Gastroesophageal sphincter (tissue), 3 donors: Measurements from ENCODE around the gene SMIM38.

Experiments
- EP300 ChIP-seq: sonication (generic); formaldehyde crosslinking; IDR thresholded peaks from one replicate; pipeline ENCODE4 v1.6.1; 2017; ENCODE audit warnings: antibody characterized with exemption, mild to moderate bottlenecking
- POLR2A ChIP-seq, 2 donors: fragments of 450-650 bp; IDR thresholded peaks; one replicate each; pipeline ENCODE4 v1.6.1; 2017; ENCODE audit warnings: antibody characterized with exemption in 2 of 2, mild to moderate bottlenecking in 2 of 2, moderate library complexity in 1 of 2
- POLR2AphosphoS5 ChIP-seq: sonication (generic); formaldehyde crosslinking; IDR thresholded peaks from one replicate; pipeline ENCODE4 v1.6.1; 2017; ENCODE audit warnings: antibody characterized with exemption
- TF ChIP-seq, protein P1 (sequence below), 4 experiments: fragments of 200-600 bp in 2 of 4; fragments of 450-650 bp in 2 of 4; sonication (generic) in 1 of 4; IDR thresholded peaks; one replicate each; pipeline ENCODE4 v1.5.1; 2017 to 2019; ENCODE audit warnings: antibody characterized with exemption in 4 of 4, mild to moderate bottlenecking in 2 of 4, moderate library complexity in 2 of 4

GRCh38 chr11:69170704-69171103 lies 15.0 kb downstream of the SMIM38 start:
- TF ChIP-seq, protein P1, sequence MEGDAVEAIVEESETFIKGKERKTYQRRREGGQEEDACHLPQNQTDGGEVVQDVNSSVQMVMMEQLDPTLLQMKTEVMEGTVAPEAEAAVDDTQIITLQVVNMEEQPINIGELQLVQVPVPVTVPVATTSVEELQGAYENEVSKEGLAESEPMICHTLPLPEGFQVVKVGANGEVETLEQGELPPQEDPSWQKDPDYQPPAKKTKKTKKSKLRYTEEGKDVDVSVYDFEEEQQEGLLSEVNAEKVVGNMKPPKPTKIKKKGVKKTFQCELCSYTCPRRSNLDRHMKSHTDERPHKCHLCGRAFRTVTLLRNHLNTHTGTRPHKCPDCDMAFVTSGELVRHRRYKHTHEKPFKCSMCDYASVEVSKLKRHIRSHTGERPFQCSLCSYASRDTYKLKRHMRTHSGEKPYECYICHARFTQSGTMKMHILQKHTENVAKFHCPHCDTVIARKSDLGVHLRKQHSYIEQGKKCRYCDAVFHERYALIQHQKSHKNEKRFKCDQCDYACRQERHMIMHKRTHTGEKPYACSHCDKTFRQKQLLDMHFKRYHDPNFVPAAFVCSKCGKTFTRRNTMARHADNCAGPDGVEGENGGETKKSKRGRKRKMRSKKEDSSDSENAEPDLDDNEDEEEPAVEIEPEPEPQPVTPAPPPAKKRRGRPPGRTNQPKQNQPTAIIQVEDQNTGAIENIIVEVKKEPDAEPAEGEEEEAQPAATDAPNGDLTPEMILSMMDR (IDR thresholded peaks at IDR 0.05), result no peak
- TF ChIP-seq POLR2A (IDR thresholded peaks at IDR 0.05), result no peak
- TF ChIP-seq POLR2AphosphoS5, result no peak
- no peak for TF ChIP-seq EP300
